Peyer's patch (tissue), 4 donors: ENCODE results near the gene CCR6. TPM values are rescaled to one million over a fixed set of nuclear protein-coding genes. Genes with fewer than 3 reads are reported as not detected.

ENCODE experiments used
- DNase-seq, 3 donors: peaks; one replicate each; pipeline ENCODE4 v3.0.0-alpha.2; 2017 to 2019
- H3K27ac ChIP-seq, 4 donors: fragments of 200-600 bp; sonication (generic); one replicate each; pipeline ENCODE4 v1.5.1; 2016 to 2019
- H3K27me3 ChIP-seq, 2 donors: fragments of 200-600 bp; sonication (generic); one replicate each; pipeline ENCODE4 v1.5.1; 2019
- H3K36me3 ChIP-seq, 3 donors: fragments of 200-600 bp; sonication (generic); one replicate each; pipeline ENCODE4 v1.5.1; 2016 to 2019
- H3K4me1 ChIP-seq, 4 donors: fragments of 200-600 bp; sonication (generic); one replicate each; pipeline ENCODE4 v1.5.1; 2016 to 2019
- H3K4me3 ChIP-seq, 4 donors: fragments of 200-600 bp; sonication (generic); 1 replicate in 3 of 4; 2 replicates in 1 of 4; pipeline ENCODE4 v1.5.1; 2016 to 2019; ENCODE audit warnings: mild to moderate bottlenecking in 1 of 4
- H3K9me3 ChIP-seq, 4 donors: fragments of 200-600 bp; sonication (generic); one replicate each; pipeline ENCODE4 v1.5.1; 2016 to 2019; ENCODE audit warnings: mild to moderate bottlenecking in 1 of 4
- POLR2A ChIP-seq, 2 donors: fragments of 450-650 bp; IDR thresholded peaks; one replicate each; pipeline ENCODE4 v1.5.1; 2017; ENCODE audit warnings: antibody characterized with exemption in 2 of 2, mild to moderate bottlenecking in 2 of 2, moderate library complexity in 2 of 2
- total RNA-seq, 4 donors: library from RNA; depleted of rRNA; stranded (reverse); fragments of >200 nt; gene quantifications; one replicate each; pipeline ENCODE4 v1.1.0, GENCODE V29; 2016
- TF ChIP-seq, protein P1 (sequence below), 6 experiments: fragments of 450-650 bp in 4 of 6; fragments of 200-600 bp in 2 of 6; sonication (generic) in 1 of 6; IDR thresholded peaks; one replicate each; pipeline ENCODE4 v1.5.1; 2017 to 2019; ENCODE audit warnings: antibody characterized with exemption in 6 of 6, mild to moderate bottlenecking in 3 of 6, moderate library complexity in 1 of 6

The CCR6 gene
- total RNA-seq, 4 donors from 2014 or later: 0.67 to 5.0 TPM; not detected in 2

DNA sequence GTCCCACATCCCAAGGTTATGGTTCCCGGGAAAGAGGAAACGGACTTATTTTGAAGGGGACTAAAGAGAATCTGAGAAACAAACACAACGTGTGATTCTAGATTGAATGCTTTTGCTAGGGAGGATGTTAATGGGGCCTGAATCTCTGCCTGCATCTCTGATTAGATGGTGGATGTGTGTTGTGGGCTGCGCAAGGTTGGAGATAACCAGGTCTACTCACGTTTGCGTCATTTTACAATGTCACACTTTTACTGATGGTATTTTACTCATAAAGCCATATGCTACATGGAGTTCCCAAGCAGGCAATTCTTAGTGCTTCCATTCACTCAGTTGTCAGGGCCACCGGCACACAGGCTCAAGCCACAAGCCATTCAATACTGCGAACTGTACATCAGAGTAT lies 23.2 kb upstream of the CCR6 start:
- Histone ChIP-seq H3K27me3 (no peaks in the 10 kb centered on the region), H3K36me3 (no peaks in the 10 kb centered on the region), H3K9me3 (no peaks in the 10 kb centered on the region), H3K4me3 (no peak overlapping the region), H3K4me1 (peaks cover 0 to 19% (median 2%) of the 10 kb centered on the region in 4 donors), H3K27ac (peak overlapping the region in 1 of 4 donors; percentile 51)
- no peak for DNase-seq
- TF ChIP-seq, protein P1, sequence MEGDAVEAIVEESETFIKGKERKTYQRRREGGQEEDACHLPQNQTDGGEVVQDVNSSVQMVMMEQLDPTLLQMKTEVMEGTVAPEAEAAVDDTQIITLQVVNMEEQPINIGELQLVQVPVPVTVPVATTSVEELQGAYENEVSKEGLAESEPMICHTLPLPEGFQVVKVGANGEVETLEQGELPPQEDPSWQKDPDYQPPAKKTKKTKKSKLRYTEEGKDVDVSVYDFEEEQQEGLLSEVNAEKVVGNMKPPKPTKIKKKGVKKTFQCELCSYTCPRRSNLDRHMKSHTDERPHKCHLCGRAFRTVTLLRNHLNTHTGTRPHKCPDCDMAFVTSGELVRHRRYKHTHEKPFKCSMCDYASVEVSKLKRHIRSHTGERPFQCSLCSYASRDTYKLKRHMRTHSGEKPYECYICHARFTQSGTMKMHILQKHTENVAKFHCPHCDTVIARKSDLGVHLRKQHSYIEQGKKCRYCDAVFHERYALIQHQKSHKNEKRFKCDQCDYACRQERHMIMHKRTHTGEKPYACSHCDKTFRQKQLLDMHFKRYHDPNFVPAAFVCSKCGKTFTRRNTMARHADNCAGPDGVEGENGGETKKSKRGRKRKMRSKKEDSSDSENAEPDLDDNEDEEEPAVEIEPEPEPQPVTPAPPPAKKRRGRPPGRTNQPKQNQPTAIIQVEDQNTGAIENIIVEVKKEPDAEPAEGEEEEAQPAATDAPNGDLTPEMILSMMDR (IDR thresholded peaks at IDR 0.05): no peak
- no peak for TF ChIP-seq POLR2A (IDR thresholded peaks at IDR 0.05)

DNA sequence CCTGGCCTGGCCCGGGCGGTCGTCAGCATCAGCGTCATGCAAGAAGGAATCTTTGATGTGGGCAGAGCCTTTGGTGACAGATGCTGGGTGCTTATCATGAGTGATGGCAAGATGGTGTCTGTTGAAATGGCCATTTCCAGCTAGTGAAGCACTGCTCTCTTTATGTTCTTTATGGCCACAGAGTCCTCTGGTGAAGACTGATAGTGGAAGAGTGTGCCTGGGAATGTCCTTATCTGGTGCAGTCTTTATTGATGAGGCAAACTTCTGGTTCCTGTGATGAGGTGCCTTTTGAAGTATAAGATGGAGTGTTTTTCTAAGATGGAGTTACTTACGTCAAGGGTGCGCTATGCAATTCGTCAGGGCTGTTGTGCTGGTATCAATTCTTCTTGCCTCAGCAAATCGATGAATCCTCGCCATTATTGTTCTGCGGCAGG lies 22.6 kb upstream of the CCR6 start:
- H3K36me3 ChIP-seq: no peaks in the 10 kb centered on the region
- DNase-seq: no peak
- no peaks in the 10 kb centered on the region for H3K27me3 ChIP-seq
- H3K9me3 ChIP-seq: no peaks in the 10 kb centered on the region
- H3K4me3 ChIP-seq: no peak overlapping the region
- H3K4me1 ChIP-seq: peaks cover 0 to 14% (median 2%) of the 10 kb centered on the region in 4 donors
- TF ChIP-seq, protein P1 (IDR thresholded peaks at IDR 0.05): no peak
- TF ChIP-seq POLR2A (IDR thresholded peaks at IDR 0.05): no peak
- no peak overlapping the region for H3K27ac ChIP-seq

DNA sequence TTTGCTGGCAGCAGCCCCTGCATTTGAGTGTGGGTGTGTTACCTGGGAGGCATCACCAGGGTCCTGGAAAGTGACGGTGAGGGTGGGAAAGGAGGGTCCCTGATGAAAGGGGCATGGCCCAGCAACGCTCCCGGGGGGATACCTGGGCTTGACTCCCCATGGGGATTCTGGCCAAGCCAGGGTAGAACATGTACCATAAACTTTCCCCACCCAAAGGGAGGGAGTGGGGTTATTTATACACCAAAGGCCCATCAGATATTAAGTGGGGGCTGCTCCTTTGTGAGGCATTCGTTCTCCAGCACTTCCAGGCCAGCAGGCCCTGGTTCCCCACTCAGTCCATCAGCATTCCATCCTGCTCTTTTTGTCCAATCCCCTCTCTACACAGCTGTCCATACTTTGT lies 20.6 kb upstream of the CCR6 start:
- DNase-seq: peak in 1 of 3 donors; percentile 40
- TF ChIP-seq, protein P1 (IDR thresholded peaks at IDR 0.05): no peak
- no peak for TF ChIP-seq POLR2A (IDR thresholded peaks at IDR 0.05)
- Histone ChIP-seq H3K27ac (peak overlapping the region in 1 of 4 donors; percentile 74), H3K4me3 (no peak overlapping the region), H3K9me3 (no peaks in the 10 kb centered on the region), H3K36me3 (no peaks in the 10 kb centered on the region), H3K4me1 (peaks cover 0 to 7% (median 2%) of the 10 kb centered on the region in 4 donors), H3K27me3 (no peaks in the 10 kb centered on the region)

DNA sequence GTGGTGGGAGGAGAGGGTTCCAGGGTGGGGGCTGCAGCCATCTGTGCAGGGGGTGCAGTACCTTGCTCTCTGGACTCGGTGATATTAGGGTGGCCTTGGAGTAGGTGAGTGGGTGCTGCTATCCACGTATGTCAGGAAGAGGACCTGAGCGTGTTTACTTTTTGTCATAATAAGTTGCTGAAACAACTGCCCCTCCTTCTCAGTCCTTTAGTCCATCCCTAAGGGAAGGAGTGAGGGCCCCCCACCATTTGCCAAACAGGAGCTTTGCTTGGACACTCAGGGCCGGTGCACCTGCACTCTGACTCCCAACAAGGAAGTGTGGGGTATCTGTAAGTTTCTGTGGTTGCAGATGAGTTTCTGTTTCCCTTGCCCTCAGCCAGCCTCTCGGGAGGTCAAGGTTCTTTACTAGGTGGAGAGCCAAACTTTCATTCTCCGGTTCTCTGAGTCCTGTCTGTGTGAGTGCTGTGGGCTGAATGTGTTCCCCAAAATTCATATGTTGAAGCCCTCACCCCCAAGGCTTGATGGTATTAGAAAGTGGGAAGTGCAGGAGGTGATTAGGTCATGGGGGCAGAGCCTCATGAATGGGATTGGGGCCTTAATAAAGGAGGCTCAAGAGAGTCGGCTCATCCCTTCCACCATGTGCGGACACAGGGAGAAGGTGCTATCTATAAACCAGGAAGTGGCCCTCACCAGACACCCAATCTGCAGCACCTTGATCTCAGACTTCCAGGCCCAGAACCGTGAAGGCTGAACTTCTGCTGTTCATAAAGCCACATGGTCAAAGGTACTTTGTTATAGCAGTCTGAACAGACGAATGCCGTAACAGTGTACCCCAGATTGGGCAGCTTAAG lies 19.6 kb upstream of the CCR6 start:
- DNase-seq: peak in 2 of 3 donors; percentile 82
- H3K36me3 ChIP-seq: no peaks in the 10 kb centered on the region
- no peaks in the 10 kb centered on the region for H3K9me3 ChIP-seq
- peak overlapping the region in 2 of 4 donors; percentile 38 to 74 for H3K27ac ChIP-seq
- no peaks in the 10 kb centered on the region for H3K27me3 ChIP-seq
- no peak overlapping the region for H3K4me3 ChIP-seq
- peaks cover 0 to 7% (median 2%) of the 10 kb centered on the region in 4 donors for H3K4me1 ChIP-seq
- TF ChIP-seq POLR2A (IDR thresholded peaks at IDR 0.05): no peak
- TF ChIP-seq, protein P1 (IDR thresholded peaks at IDR 0.05): no peak

DNA sequence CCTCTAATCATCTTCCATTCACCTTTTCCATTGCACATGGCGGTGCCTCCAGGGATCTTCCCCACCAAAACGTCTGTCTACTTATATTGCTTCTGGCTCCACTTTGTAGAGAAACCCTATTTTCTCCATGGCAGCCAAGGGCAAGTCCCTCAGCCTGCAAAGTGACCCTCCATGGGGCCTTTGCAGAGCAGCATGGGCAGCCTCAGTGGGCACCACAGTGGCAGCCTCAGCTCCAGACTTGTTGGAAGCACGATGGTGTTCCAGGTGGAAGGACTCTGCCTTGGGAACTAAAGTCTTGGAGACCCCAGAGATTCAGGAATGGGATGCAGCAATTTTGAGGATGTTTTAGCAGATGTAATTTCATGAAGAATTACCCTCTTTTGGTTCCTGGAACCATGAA lies 18.5 kb upstream of the CCR6 start:
- H3K9me3 ChIP-seq: no peaks in the 10 kb centered on the region
- no peaks in the 10 kb centered on the region for H3K27me3 ChIP-seq
- H3K4me1 ChIP-seq: peaks cover 0 to 4% (median 2%) of the 10 kb centered on the region in 4 donors
- TF ChIP-seq, protein P1 (IDR thresholded peaks at IDR 0.05): no peak
- no peak for TF ChIP-seq POLR2A (IDR thresholded peaks at IDR 0.05)
- no peak for DNase-seq
- peak overlapping the region in 1 of 4 donors; percentile 74 for H3K27ac ChIP-seq
- H3K36me3 ChIP-seq: no peaks in the 10 kb centered on the region
- no peak overlapping the region for H3K4me3 ChIP-seq
